KBM-7 (cell line): ENCODE measurements around the gene FBXL19.

ENCODE experiments used
- DNase-seq: peaks from one replicate; pipeline ENCODE4 v3.0.0-alpha.2; 2015
- in situ Hi-C: fragments of 300-500 bp; cut with MboI; formaldehyde crosslinking; loops from 2 replicates; pipeline ENCODE4 v1.14.3; 2020; ENCODE audit warnings: low sequenced_read_pairs, low pct_unique_long_range_greater_than_20kb, mixed read lengths

FBXL19 gene

GRCh38 chr16:30997725-30998711, 74.6 kb downstream of the FBXL19 start:
- DNase-seq, result no peak
- in situ Hi-C loops, result no loop called here
